ENCODE data around the gene CREBBP.

- TF ChIP-seq CTCF (conservative IDR thresholded peaks at IDR 0.05): no peak
- TF ChIP-seq ZFX (IDR thresholded peaks at IDR 0.05): no peak
These were observed 49.8 kb downstream of the CREBBP start for GRCh38 chr16:3830625-3831254.
